HL-60/S4 treated with retinoic acid at 250 ng/mL for 4 days and 3 days (cell line): ENCODE results near the gene FECH.
"Not testable (repeated sequence)": the region's sequence is repeated elsewhere in the genome, so short reads cannot be mapped to it uniquely, and the experiment has no call there.

ENCODE experiments used
- in situ Hi-C: fragments of 300-500 bp; cut with MboI; formaldehyde crosslinking; loops from 2 replicates; pipeline ENCODE4 v1.7.0; 2022; ENCODE audit warnings: low sequenced_read_pairs

Gene FECH

GRCh38 chr18:57586251-57587049 lies at the start of gene FECH:
FECH (minus strand) TSS chr18:57586702; CDS start chr18:57586620, 82 bp downstream.
- in situ Hi-C loops = no loop called here

GRCh38 chr18:57635003-57635822 lies 48.7 kb upstream of the FECH start:
- in situ Hi-C loops = no loop called here

- in situ Hi-C loops = no loop called here
These were observed 45.2 kb upstream of the FECH start for GRCh38 chr18:57631697-57632096.

- in situ Hi-C loops = no loop called here
These were observed 44.5 kb upstream of the FECH start for GRCh38 chr18:57630754-57631595.

- in situ Hi-C loops = no loop called here
These were observed 43.7 kb upstream of the FECH start for GRCh38 chr18:57630002-57630753.

GRCh38 chr18:57629422-57629821 lies 42.9 kb upstream of the FECH start:
- in situ Hi-C loops = no loop called here

- in situ Hi-C loops = no loop called here
These were observed 41.0 kb upstream of the FECH start for GRCh38 chr18:57627488-57627887.

- in situ Hi-C loops = no loop called here
These were observed 38.5 kb upstream of the FECH start for GRCh38 chr18:57624988-57625387.

- in situ Hi-C loops = no loop called here
These were observed 34.7 kb upstream of the FECH start for GRCh38 chr18:57621246-57621604.

GRCh38 chr18:57619876-57620275 lies 33.4 kb upstream of the FECH start:
- in situ Hi-C loops = no loop called here

- in situ Hi-C loops = no loop called here
These were observed 32.4 kb upstream of the FECH start for GRCh38 chr18:57618910-57619309.

GRCh38 chr18:57603871-57604270 lies 17.4 kb upstream of the FECH start:
- in situ Hi-C loops = no loop called here

- in situ Hi-C loops = no loop called here
These were observed 8.8 kb upstream of the FECH start for GRCh38 chr18:57595347-57595746.

GRCh38 chr18:57592716-57593115 lies 6.2 kb upstream of the FECH start:
- in situ Hi-C loops = not testable (repeated sequence)

GRCh38 chr18:57589161-57589560 lies 2.7 kb upstream of the FECH start:
- in situ Hi-C loops = no loop called here

- in situ Hi-C loops = no loop called here
These were observed 678 bp upstream of the FECH start for GRCh38 chr18:57587098-57587661.

- in situ Hi-C loops = no loop called here
These were observed 649 bp downstream of the FECH start for GRCh38 chr18:57585855-57586250.

- in situ Hi-C loops = no loop called here
These were observed 1.1 kb downstream of the FECH start for GRCh38 chr18:57585421-57585820.

GRCh38 chr18:57584444-57584843 lies 2.1 kb downstream of the FECH start:
- in situ Hi-C loops = no loop called here

- in situ Hi-C loops = no loop called here
These were observed 3.1 kb downstream of the FECH start for GRCh38 chr18:57583297-57583835.
